HEK293 (cell line): ENCODE measurements around the gene NEO1.

Source experiments
- CTCF ChIA-PET: fragments of 350-600 bp; formaldehyde crosslinking; extraction: SDS; loops from one replicate; lab custom pipeline; 2021; ENCODE audit warnings: antibody characterized with exemption; lab: Yijun Ruan, JAX
- POLR2A ChIA-PET: fragments of 300-600 bp; formaldehyde crosslinking; extraction: SDS; loops from one replicate; lab custom pipeline; 2020; ENCODE audit warnings: antibody characterized with exemption, inconsistent platforms; lab: Yijun Ruan, JAX
- H3K27ac ChIP-seq: fragments of 200-500 bp; sonication (Bioruptor generic); 2 replicates; pipeline ENCODE4 v1.5.1; 2014; ENCODE audit warnings: low read depth, low read length, control low read depth, inconsistent platforms; ENCODE audit errors: extremely low read depth
- H3K36me3 ChIP-seq, 2 experiments: fragments of 200-500 bp in 1 of 2; sonication (Bioruptor generic) in 1 of 2; 1 replicate in 1 of 2; 2 replicates in 1 of 2; pipeline ENCODE4 v1.5.1; 2014 to 2017; ENCODE audit warnings: inconsistent platforms in 2 of 2, low read length in 2 of 2; ENCODE audit not compliant: control insufficient read depth in 2 of 2, insufficient read depth in 1 of 2
- H3K4me1 ChIP-seq: fragments of 200-500 bp; sonication (Bioruptor generic); 2 replicates; pipeline ENCODE4 v1.5.1; 2014; ENCODE audit warnings: mild to moderate bottlenecking, low read length, inconsistent platforms; ENCODE audit not compliant: control insufficient read depth, insufficient read depth
- H3K4me3 ChIP-seq: 2 replicates; pipeline ENCODE4 v1.5.1; 2011; ENCODE audit warnings: low read depth, mild to moderate bottlenecking, control low read depth, low read length, moderate library complexity
- H3K9me3 ChIP-seq: fragments of 200-500 bp; sonication (Bioruptor generic); 2 replicates; pipeline ENCODE4 v1.5.1; 2014; ENCODE audit warnings: low read depth, low read length, inconsistent platforms; ENCODE audit not compliant: control insufficient read depth, insufficient read depth
- GLIS2 ChIP-seq: fragments of 450-650 bp; formaldehyde crosslinking; IDR thresholded peaks from 2 replicates; pipeline ENCODE4 v1.5.1; 2016; ENCODE audit warnings: missing biosample characterization, missing genetic modification characterization
- PRDM1 ChIP-seq: fragments of 450-650 bp; formaldehyde crosslinking; IDR thresholded peaks from 2 replicates; pipeline ENCODE4; 2016; ENCODE audit warnings: missing biosample characterization, missing genetic modification characterization
- ZBTB21 ChIP-seq: fragments of 450-650 bp; formaldehyde crosslinking; IDR thresholded peaks from 2 replicates; pipeline ENCODE4 v1.5.1; 2017; ENCODE audit warnings: missing biosample characterization, missing genetic modification characterization
- ZNF112 ChIP-seq: fragments of 450-650 bp; formaldehyde crosslinking; IDR thresholded peaks from 2 replicates; pipeline ENCODE4 v1.5.0; 2017; ENCODE audit warnings: missing biosample characterization, missing genetic modification characterization
- ZNF239 ChIP-seq: fragments of 450-650 bp; formaldehyde crosslinking; IDR thresholded peaks from 2 replicates; pipeline ENCODE4 v1.5.1; 2016; ENCODE audit warnings: missing biosample characterization, missing genetic modification characterization
- ZNF302 ChIP-seq: fragments of 450-650 bp; formaldehyde crosslinking; IDR thresholded peaks from 2 replicates; pipeline ENCODE4 v1.5.1; 2016; ENCODE audit warnings: missing biosample characterization, missing genetic modification characterization, low read depth
- ZNF335 ChIP-seq: fragments of 450-650 bp; formaldehyde crosslinking; conservative IDR thresholded peaks from 2 replicates; pipeline ENCODE4 v1.5.1; 2016; ENCODE audit warnings: missing biosample characterization, missing genetic modification characterization
- ZNF354C ChIP-seq: fragments of 450-650 bp; formaldehyde crosslinking; IDR thresholded peaks from 2 replicates; pipeline ENCODE4 v1.5.1; 2016; ENCODE audit warnings: missing biosample characterization, missing genetic modification characterization, low read depth, borderline replicate concordance
- ZNF391 ChIP-seq: fragments of 450-650 bp; formaldehyde crosslinking; IDR thresholded peaks from 2 replicates; pipeline ENCODE4 v1.5.1; 2016; ENCODE audit warnings: low read depth, missing biosample characterization, missing genetic modification characterization, borderline replicate concordance
- ZNF518A ChIP-seq: fragments of 450-650 bp; formaldehyde crosslinking; conservative IDR thresholded peaks from 2 replicates; pipeline ENCODE4 v1.5.1; 2016; ENCODE audit warnings: low read depth, missing biosample characterization, missing genetic modification characterization
- ZNF585B ChIP-seq: fragments of 450-650 bp; formaldehyde crosslinking; IDR thresholded peaks from 2 replicates; pipeline ENCODE4 v1.5.1; 2016; ENCODE audit warnings: missing biosample characterization, missing genetic modification characterization
- ZNF639 ChIP-seq: fragments of 450-650 bp; formaldehyde crosslinking; IDR thresholded peaks from 2 replicates; pipeline ENCODE4 v1.5.1; 2016; ENCODE audit warnings: missing biosample characterization, missing genetic modification characterization
- ZNF658 ChIP-seq: fragments of 450-650 bp; formaldehyde crosslinking; IDR thresholded peaks from 2 replicates; pipeline ENCODE4; 2016; ENCODE audit warnings: missing biosample characterization, missing genetic modification characterization
- ZNF692 ChIP-seq: fragments of 450-650 bp; formaldehyde crosslinking; IDR thresholded peaks from 2 replicates; pipeline ENCODE4 v1.5.1; 2016; ENCODE audit warnings: missing biosample characterization, missing genetic modification characterization
- ZNF747 ChIP-seq: fragments of 450-650 bp; formaldehyde crosslinking; IDR thresholded peaks from 2 replicates; pipeline ENCODE4 v1.5.1; 2016; ENCODE audit warnings: missing biosample characterization, missing genetic modification characterization
- ZSCAN16 ChIP-seq: fragments of 450-650 bp; formaldehyde crosslinking; IDR thresholded peaks from 2 replicates; pipeline ENCODE4 v1.5.1; 2016; ENCODE audit warnings: missing biosample characterization, missing genetic modification characterization
- ZSCAN30 ChIP-seq: fragments of 450-650 bp; IDR thresholded peaks from 2 replicates; pipeline ENCODE4 v1.5.1; 2018; ENCODE audit warnings: missing biosample characterization, mild to moderate bottlenecking, missing genetic modification characterization, moderate library complexity

Gene NEO1

GRCh38 chr15:73081321-73081958, 29.2 kb downstream of the NEO1 start (continued):
- TF ChIP-seq ZSCAN16 (tag by site-specific recombination) (no peak), ZNF335 (tag by site-specific recombination) (no peak), ZNF391 (no peak), ZNF585B (tag by site-specific recombination) (no peak), ZNF747 (no peak), ZSCAN30 (0 out of 2 replicates have a peak, but pooled peaks have one; percentile 36), ZNF354C (tag by site-specific recombination) (no peak), GLIS2 (tag by site-specific recombination) (no peak), ZNF639 (tag by site-specific recombination) (no peak), ZNF112 (no peak)

GRCh38 chr15:73082812-73083211, 30.5 kb downstream of the NEO1 start:
- CTCF ChIA-PET, result interaction anchor here (0.7 to 3.1 kb wide), 15 partner anchors 9 to 1523 kb away, joined by 3 to 33 read pairs (median 6); no protein-coding TSS in a partner anchor
- POLR2A ChIA-PET, result no interaction called here

More at GRCh38 chr15:73082812-73083211, 30.5 kb downstream of the NEO1 start:
- Histone ChIP-seq H3K27ac (no peak overlapping the region), H3K4me1 (peaks cover 12% of the 10 kb centered on the region), H3K36me3 (no peaks in the 10 kb centered on the region; a peak in 1 of 3 replicates), H3K4me3 (no peak overlapping the region), H3K9me3 (0 out of 2 replicates have a peak, but pooled peaks cover 2% of the 10 kb centered on the region)
- TF ChIP-seq ZNF658, result no peak
- TF ChIP-seq ZNF302 (tag by site-specific recombination), result no peak
- TF ChIP-seq ZNF518A (tag by site-specific recombination), result no peak
- TF ChIP-seq ZBTB21 (tag by site-specific recombination), result no peak
- TF ChIP-seq GLIS2 (tag by site-specific recombination), result no peak
- TF ChIP-seq PRDM1 (tag by site-specific recombination), result peak; percentile 65; the same call in 1 of the 2 replicates
- no peak for TF ChIP-seq ZNF239 (tag by site-specific recombination)
- no peak for TF ChIP-seq ZNF692
